HFFc6 (cell line): ENCODE data around the gene GPLD1. TPM values are rescaled to one million over a fixed set of nuclear protein-coding genes. Genes with fewer than 3 reads are reported as not detected.
"Not testable (repeated sequence)": the region's sequence is repeated elsewhere in the genome, so short reads cannot be mapped to it uniquely, and the experiment has no call there.

ENCODE experiments used
- DNase-seq: peaks from one replicate; pipeline ENCODE4 v3.0.0-alpha.2; 2018
- H3K27ac Mint-ChIP-seq: 2 replicates; pipeline ENCODE4 v1.8.0; 2020; ENCODE audit warnings: mild to moderate bottlenecking, mixed read lengths
- H3K27me3 Mint-ChIP-seq: 2 replicates; pipeline ENCODE4 v1.8.0; 2021; ENCODE audit warnings: mild to moderate bottlenecking, moderate library complexity, mixed read lengths; ENCODE audit not compliant: insufficient read depth
- H3K36me3 Mint-ChIP-seq: 2 replicates; pipeline ENCODE4 v1.8.0; 2021; ENCODE audit warnings: low read depth, mixed read lengths
- H3K4me1 Mint-ChIP-seq: 2 replicates; pipeline ENCODE4 v1.8.0; 2020; ENCODE audit warnings: low read depth, mixed read lengths
- H3K4me3 Mint-ChIP-seq: 2 replicates; pipeline ENCODE4 v1.8.0; 2020; ENCODE audit warnings: mild to moderate bottlenecking, moderate library complexity, mixed read lengths
- H3K9me3 Mint-ChIP-seq: 2 replicates; pipeline ENCODE4 v1.8.0; 2020; ENCODE audit warnings: mild to moderate bottlenecking, mixed read lengths
- CTCF ChIP-seq: fragments of 200-600 bp; sonication (generic); IDR thresholded peaks from 2 replicates; pipeline ENCODE4 v1.5.0; 2021; ENCODE audit warnings: antibody characterized with exemption, mild to moderate bottlenecking
- total RNA-seq, 6 experiments: library from RNA; stranded (reverse); fragmentation: NEBNext Ultra II Directional; extraction: Animal tissue kit (Norgen Biotek cat#: 25700); gene quantifications; 2 replicates in 1 of 6; 3 replicates in 5 of 6; pipeline ENCODE4 v1.2.3, GENCODE V29; 2021

GPLD1 gene
- total RNA-seq, 6 experiments from 2014 or later: 0.14 to 0.39 (median 0.22) TPM

- H3K27ac Mint-ChIP-seq: peak overlapping the region; percentile 77
- peak overlapping the region; percentile 94 for H3K4me3 Mint-ChIP-seq
- peaks cover 11% of the 10 kb centered on the region for H3K27me3 Mint-ChIP-seq
- no peak for TF ChIP-seq CTCF
- DNase-seq: no peak
- H3K9me3 Mint-ChIP-seq: no peaks in the 10 kb centered on the region
- H3K4me1 Mint-ChIP-seq: peaks cover 47% of the 10 kb centered on the region
- peaks cover 11% of the 10 kb centered on the region; the same call in 1 of the 2 replicates for H3K36me3 Mint-ChIP-seq
These were observed 85.9 kb downstream of the GPLD1 start for GRCh38 chr6:24403501-24403824.

- TF ChIP-seq CTCF: no peak
- Mint-ChIP-seq H3K27me3 (peaks cover 14% of the 10 kb centered on the region), H3K9me3 (no peaks in the 10 kb centered on the region), H3K4me1 (peaks cover 47% of the 10 kb centered on the region), H3K36me3 (peaks cover 11% of the 10 kb centered on the region; the same call in 1 of the 2 replicates), H3K4me3 (peak within 1 kb of the TSS; percentile 94), H3K27ac (peak within 1 kb of the TSS; percentile 77)
- DNase-seq: peak; percentile 63
These were observed 86.5 kb downstream of the GPLD1 start, which contains the start of gene MRS2 for GRCh38 chr6:24402697-24403500. TSS of gene MRS2 (plus strand) at chr6:24402936. CDS start at chr6:24403047, 111 bp downstream.

- no peak for TF ChIP-seq CTCF
- no peak for DNase-seq
- H3K4me1 Mint-ChIP-seq: peaks cover 47% of the 10 kb centered on the region
These were observed 87.9 kb downstream of the GPLD1 start for GRCh38 chr6:24401458-24401857.

GRCh38 chr6:24400045-24401039 is 89.0 kb downstream of the GPLD1 start:
- peaks cover 19% of the 10 kb centered on the region for H3K27me3 Mint-ChIP-seq
- H3K4me1 Mint-ChIP-seq: peaks cover 47% of the 10 kb centered on the region
- not testable (repeated sequence) for H3K36me3 Mint-ChIP-seq, H3K9me3 Mint-ChIP-seq, DNase-seq, H3K27ac Mint-ChIP-seq
- peak overlapping the region; percentile 11; the same call in 1 of the 2 replicates for H3K4me3 Mint-ChIP-seq

More at GRCh38 chr6:24401458-24401857, 87.9 kb downstream of the GPLD1 start:
- Mint-ChIP-seq H3K4me3 (no peak overlapping the region), H3K27me3 (peaks cover 19% of the 10 kb centered on the region), H3K9me3 (peaks cover 5% of the 10 kb centered on the region; the same call in 1 of the 2 replicates), H3K27ac (no peak overlapping the region), H3K36me3 (peaks cover 11% of the 10 kb centered on the region; the same call in 1 of the 2 replicates)

GRCh38 chr6:24397631-24398030 is 91.7 kb downstream of the GPLD1 start:
- TF ChIP-seq CTCF: no peak
- Mint-ChIP-seq H3K9me3 (peaks cover 9% of the 10 kb centered on the region; the same call in 1 of the 2 replicates), H3K36me3 (no peaks in the 10 kb centered on the region), H3K27ac (no peak overlapping the region), H3K27me3 (peaks cover 21% of the 10 kb centered on the region), H3K4me3 (no peak overlapping the region), H3K4me1 (peaks cover 37% of the 10 kb centered on the region)
- DNase-seq: no peak
